NCI-H1092 (cell line): ENCODE data around the gene SFPQ.
"Not testable (repeated sequence)": the region's sequence is repeated elsewhere in the genome, so short reads cannot be mapped to it uniquely, and the experiment has no call there.

Experiments
- DNase-seq: peaks from one replicate; lab custom pipeline; 2025; lab: John Stamatoyannopoulos, UW

Gene SFPQ

GRCh38 chr1:35186239-35186638 lies 6.7 kb downstream of the SFPQ start:
- DNase-seq, result no peak

- no peak for DNase-seq
Observed at GRCh38 chr1:35185200-35185599, 7.7 kb downstream of the SFPQ start.

- DNase-seq, result no peak
Observed at GRCh38 chr1:35184495-35185199, 8.3 kb downstream of the SFPQ start.

GRCh38 chr1:35181790-35182455 lies 11.0 kb downstream of the SFPQ start:
- DNase-seq, result no peak

- DNase-seq, result no peak
Observed at GRCh38 chr1:35180776-35181374, 12.1 kb downstream of the SFPQ start.

- DNase-seq, result no peak
Observed at GRCh38 chr1:35179908-35180307, 13.0 kb downstream of the SFPQ start.

- no peak for DNase-seq
Observed at GRCh38 chr1:35178874-35179380, 14.0 kb downstream of the SFPQ start.

- DNase-seq, result no peak
Observed at GRCh38 chr1:35178295-35178695, 14.7 kb downstream of the SFPQ start.

GRCh38 chr1:35177237-35177786 lies 15.6 kb downstream of the SFPQ start:
- no peak for DNase-seq

GRCh38 chr1:35175602-35176001 lies 17.3 kb downstream of the SFPQ start:
- no peak for DNase-seq

GRCh38 chr1:35175098-35175576 lies 17.8 kb downstream of the SFPQ start:
- DNase-seq, result no peak

- DNase-seq, result no peak
Observed at GRCh38 chr1:35173909-35174540, 18.9 kb downstream of the SFPQ start.

- DNase-seq, result no peak
Observed at GRCh38 chr1:35173491-35173890, 19.5 kb downstream of the SFPQ start.

GRCh38 chr1:35172022-35172421 lies 20.9 kb downstream of the SFPQ start:
- DNase-seq, result no peak

- no peak for DNase-seq
Observed at GRCh38 chr1:35171579-35171978, 21.4 kb downstream of the SFPQ start.

GRCh38 chr1:35164893-35165292 lies 28.1 kb downstream of the SFPQ start:
- no peak for DNase-seq

- DNase-seq, result no peak
Observed at GRCh38 chr1:35151220-35151619, 41.7 kb downstream of the SFPQ start.

- not testable (repeated sequence) for DNase-seq
Observed at GRCh38 chr1:35145892-35146549, 46.9 kb downstream of the SFPQ start.

GRCh38 chr1:35143737-35144508 lies 49.0 kb downstream of the SFPQ start:
- no peak for DNase-seq

GRCh38 chr1:35142728-35143127 lies 50.2 kb downstream of the SFPQ start:
- not testable (repeated sequence) for DNase-seq

- not testable (repeated sequence) for DNase-seq
Observed at GRCh38 chr1:35142294-35142693, 50.7 kb downstream of the SFPQ start.
